K562 (cell line): ENCODE results near the gene TF. TPM values are rescaled to one million over a fixed set of nuclear protein-coding genes. Genes with fewer than 3 reads are reported as not detected.

ENCODE experiments used
- ATAC-seq: fragments of 200-7000 bp; cut with Tn5 transposase; 3 replicates; pipeline ENCODE4 v1.9.1; 2020; ENCODE audit warnings: moderate library complexity
- BruUV-seq: library from RNA; stranded (reverse); fragments of 400-500 nt; replicated peaks from 2 replicates; lab custom pipeline; 2021; lab: Mats Ljungman, UMichigan
- CTCF ChIA-PET: fragments of 300-600 bp; formaldehyde crosslinking; extraction: SDS; loops from one replicate; lab custom pipeline; 2021; ENCODE audit warnings: low intra/inter-chr PET ratio; lab: Yijun Ruan, JAX
- POLR2A ChIA-PET: fragments of 300-600, 350-650 bp; sonication (Branson Sonifier 250); formaldehyde crosslinking; extraction: SDS; loops from one replicate; lab custom pipeline; 2021; ENCODE audit warnings: antibody characterized with exemption, inconsistent platforms; lab: Yijun Ruan, JAX
- DNase-seq, 4 experiments: peaks; one replicate each; pipeline versions ENCODE4 v3.0.0 to v3.0.0-alpha.2; 2011 to 2018; ENCODE audit warnings: low spot score in 3 of 4, mixed read lengths in 3 of 4; ENCODE audit errors: extremely low read depth in 1 of 4
- FAIRE-seq: peaks from 2 replicates; lab custom pipeline; 2011; peaks lifted over from hg19 to GRCh38; lab: Jason Lieb, UNC
- H2AFZ ChIP-seq: 2 replicates; pipeline ENCODE4 v1.6.0; 2011; ENCODE audit warnings: low read depth, low read length, control low read depth, inconsistent platforms
- H3K27ac ChIP-seq: fragments of 200-600 bp; 3 replicates; pipeline ENCODE4 v1.8.0; 2011; ENCODE audit warnings: low read depth, mild to moderate bottlenecking, control low read depth, inconsistent platforms, low read length, moderate library complexity, mixed read lengths; ENCODE audit errors: extremely low read depth
- H3K27me3 ChIP-seq, 2 experiments: fragments of 300-600 bp in 1 of 2; 2 replicates in 1 of 2; 3 replicates in 1 of 2; pipeline versions ENCODE4 v1.6.0 to v1.8.0; 2011; ENCODE audit warnings: inconsistent platforms in 2 of 2, low read length in 2 of 2, mild to moderate bottlenecking in 1 of 2, mixed read lengths in 1 of 2, moderate library complexity in 1 of 2; ENCODE audit not compliant: control insufficient read depth in 2 of 2, insufficient read depth in 2 of 2
- H3K36me3 ChIP-seq: fragments of 300-600 bp; 3 replicates; pipeline ENCODE4 v1.8.0; 2011; ENCODE audit warnings: mild to moderate bottlenecking, low read length, inconsistent platforms; ENCODE audit not compliant: control insufficient read depth, insufficient read depth
- H3K4me1 ChIP-seq, 2 experiments: fragments of 200-600 bp in 1 of 2; replicated peaks in 1 of 2; 2 replicates in 1 of 2; 3 replicates in 1 of 2; pipeline versions ENCODE4 v1.5.1 to v1.8.0; 2011; ENCODE audit warnings: inconsistent platforms in 2 of 2, low read length in 2 of 2, mild to moderate bottlenecking in 1 of 2, mixed read lengths in 1 of 2, moderate library complexity in 1 of 2; ENCODE audit not compliant: control insufficient read depth in 2 of 2, insufficient read depth in 2 of 2
- H3K4me2 ChIP-seq: 2 replicates; pipeline ENCODE4 v1.6.1; 2011; ENCODE audit warnings: low read length, control low read depth, inconsistent platforms, mixed read lengths; ENCODE audit not compliant: insufficient read depth
- H3K4me3 ChIP-seq: fragments of 200-600 bp; sonication (generic), shearing (Covaris generic); 2 replicates; pipeline ENCODE4 v1.5.1; 2016; ENCODE audit warnings: control low read depth, inconsistent platforms
- H3K79me2 ChIP-seq: fragments of 200-600 bp; 3 replicates; pipeline ENCODE4 v1.8.0; 2011; ENCODE audit warnings: low read length, inconsistent platforms; ENCODE audit not compliant: control insufficient read depth, insufficient read depth
- H3K9ac ChIP-seq, 2 experiments: 2 replicates each; pipeline versions ENCODE4 v1.6.0 to v1.6.1; 2011; ENCODE audit warnings: low read depth in 2 of 2, low read length in 2 of 2, control low read depth in 1 of 2, inconsistent platforms in 1 of 2, mild to moderate bottlenecking in 1 of 2, mixed read lengths in 1 of 2; ENCODE audit not compliant: insufficient read depth in 1 of 2
- H3K9me1 ChIP-seq: one replicate; pipeline ENCODE4 v1.6.0; 2011; ENCODE audit warnings: inconsistent platforms, mild to moderate bottlenecking, low read length, moderate library complexity; ENCODE audit not compliant: control insufficient read depth, insufficient read depth
- H3K9me3 ChIP-seq: replicated peaks from 2 replicates; pipeline ENCODE4 v1.5.1; 2011; ENCODE audit warnings: low read depth, low read length, inconsistent platforms; ENCODE audit not compliant: control insufficient read depth, insufficient read depth
- H4K20me1 ChIP-seq: replicated peaks from 2 replicates; pipeline ENCODE4 v1.6.1; 2011; ENCODE audit warnings: low read length, inconsistent platforms, mixed read lengths; ENCODE audit not compliant: control insufficient read depth, insufficient read depth
- ETV5 ChIP-seq: sonication (generic); formaldehyde crosslinking; IDR thresholded peaks from 2 replicates; pipeline ENCODE4 v1.4.0; 2020; ENCODE audit warnings: low read depth, mild to moderate bottlenecking, missing genetic modification reagents
- EZH2 ChIP-seq: IDR thresholded peaks from 2 replicates; pipeline ENCODE4 v1.6.1; 2012; ENCODE audit warnings: low read depth, mild to moderate bottlenecking, inconsistent platforms, low read length, borderline replicate concordance
- MXI1 ChIP-seq: IDR thresholded peaks from 2 replicates; pipeline ENCODE4 v1.6.1; 2011; ENCODE audit warnings: low read depth, mild to moderate bottlenecking, improper control_type of control experiment, low read length
- MYC ChIP-seq, 2 experiments: fragments of 250-450 bp in 1 of 2; sonication (Bioruptor Pico) in 1 of 2; IDR thresholded peaks; 2 replicates each; pipeline versions ENCODE4 v1.5.1 to v1.6.1; 2012 to 2021; ENCODE audit warnings: low read depth in 2 of 2, borderline replicate concordance in 1 of 2, improper control_type of control experiment in 1 of 2, low read length in 1 of 2, mild to moderate bottlenecking in 1 of 2, moderate library complexity in 1 of 2
- PTBP1 ChIP-seq: fragments of 200-400 bp; formaldehyde crosslinking; IDR thresholded peaks from 2 replicates; pipeline ENCODE4 v1.6.1; 2017; ENCODE audit warnings: low read depth, low read length
- RFX7 ChIP-seq: fragments of 250-450 bp; sonication (Bioruptor Pico); IDR thresholded peaks from 2 replicates; pipeline ENCODE4 v1.5.1; 2021; ENCODE audit warnings: mild to moderate bottlenecking
- SMAD4 ChIP-seq: fragments of 250-450 bp; sonication (Bioruptor Pico); conservative IDR thresholded peaks from 2 replicates; pipeline ENCODE4 v1.8.0; 2021; ENCODE audit warnings: inconsistent platforms, mild to moderate bottlenecking, moderate library complexity
- XRCC4 ChIP-seq: IDR thresholded peaks from one replicate; pipeline ENCODE4 v1.6.1; 2011; ENCODE audit not compliant: insufficient read depth, insufficient read length; ENCODE audit errors: extremely low read depth
- ZNF644 ChIP-seq: fragments of 200-800 bp; sonication (Bioruptor generic); IDR thresholded peaks from 2 replicates; pipeline ENCODE4 v1.6.1; 2016; ENCODE audit warnings: low read depth, missing genetic modification characterization, missing compliant biosample characterization
- WGBS: fragments of 100-300 bp; shearing (Covaris generic); methylation state at CpG from one replicate; pipeline ENCODE4 v1.1.6; 2016; ENCODE audit warnings: low coverage, mixed read lengths; ENCODE audit not compliant: insufficient coverage; ENCODE audit errors: missing lambda C conversion rate; 5-methylcytosine and 5-hydroxymethylcytosine counted together
- in situ Hi-C: fragments of 300-500 bp; cut with MboI; formaldehyde crosslinking; loops from 4 replicates; pipeline ENCODE4 v1.15.0; 2018; ENCODE audit warnings: inconsistent platforms, mixed read lengths
- intact Hi-C: fragments of 100-400 bp; cut with micrococcal nuclease; formaldehyde crosslinking; loops from 2 replicates; pipeline ENCODE4 v1.14.2; 2022
- polyA plus RNA-seq, 8 experiments: library from polyadenylated mRNA; depleted of rRNA in 4 of 8; stranded (reverse) in 5 of 8; unstranded in 3 of 8; fragments of >200 nt; fragmentation: Nextera tagmentation in 2 of 8; fragmentation: Illumina TruSeq in 1 of 8; extraction: Ambion mirVana in 2 of 8; extraction: Trizol in 1 of 8; gene quantifications; 2 replicates each; pipeline versions ENCODE4 v1.2.1 to v1.2.3, GENCODE V29; 2011 to 2014; ENCODE audit warnings: inconsistent platforms in 1 of 8, missing spikeins in 1 of 8
- total RNA-seq, 7 experiments: library from RNA; depleted of rRNA in 6 of 7; stranded (reverse); fragments of >200 nt in 6 of 7; fragmentation: Illumina TruSeq in 2 of 7; extraction: Trizol in 2 of 7; gene quantifications; 2 replicates each; pipeline versions ENCODE4 v1.2.1 to v1.2.3, GENCODE V29; 2011 to 2021; ENCODE audit warnings: low replicate concordance in 1 of 7
- TF ChIP-seq, protein P1 (sequence below): fragments of 450-650 bp; IDR thresholded peaks from 2 replicates; pipeline ENCODE4 v1.6.1; 2018; ENCODE audit warnings: mild to moderate bottlenecking, low read depth; ENCODE audit not compliant: partially characterized antibody
- TF ChIP-seq, protein P2 (sequence below), 2 experiments: fragments of 450-650 bp in 1 of 2; sonication (generic) in 1 of 2; formaldehyde crosslinking; conservative IDR thresholded peaks; 2 replicates each; pipeline versions ENCODE4 v1.4.0 to v1.8.1; 2020 to 2022; ENCODE audit warnings: mild to moderate bottlenecking in 1 of 2, missing genetic modification reagents in 1 of 2
- TF ChIP-seq, protein P3 (sequence below): fragments of 450-650 bp; IDR thresholded peaks from 2 replicates; pipeline ENCODE4 v1.6.1; 2016; ENCODE audit warnings: low read depth

Gene TF
- total and polyA plus RNA-seq, 9 of the 15 experiments (the other 6 are each of a cell fraction or from before 2014, with no cell fraction given), result 0.09 to 9.2 (median 3.1) TPM

GRCh38 chr3:133699467-133699866 is 46.7 kb upstream of the TF start:
- Histone ChIP-seq H3K9me3 (no peaks in the 10 kb centered on the region), H3K9me1 (no peaks in the 10 kb centered on the region), H3K9ac (no peak overlapping the region), H3K27ac (no peak overlapping the region), H4K20me1 (no peaks in the 10 kb centered on the region), H3K4me1 (no peaks in the 10 kb centered on the region), H3K79me2 (no peaks in the 10 kb centered on the region), H3K4me2 (no peak overlapping the region), H3K4me3 (no peak overlapping the region), H2AFZ (no peak overlapping the region), H3K27me3 (peaks cover 0 to 21% of the 10 kb centered on the region in 2 experiments; a peak in 2 of 5 replicates), H3K36me3 (no peaks in the 10 kb centered on the region)
- 0% methylated on average over 2 of the region's 2 CpGs for WGBS
- DNase-seq (no peak), ATAC-seq (no peak), FAIRE-seq (no peak)
- POLR2A ChIA-PET, result interaction anchor here (0.7 kb wide), 1 partner anchor 118 kb away, joined by 5 read pairs; no protein-coding TSS in a partner anchor
- no TSS peak for BruUV-seq
- intact Hi-C loops (no loop called here), in situ Hi-C loops (no loop called here)
- CTCF ChIA-PET, result no interaction called here
- TF ChIP-seq, protein P1, sequence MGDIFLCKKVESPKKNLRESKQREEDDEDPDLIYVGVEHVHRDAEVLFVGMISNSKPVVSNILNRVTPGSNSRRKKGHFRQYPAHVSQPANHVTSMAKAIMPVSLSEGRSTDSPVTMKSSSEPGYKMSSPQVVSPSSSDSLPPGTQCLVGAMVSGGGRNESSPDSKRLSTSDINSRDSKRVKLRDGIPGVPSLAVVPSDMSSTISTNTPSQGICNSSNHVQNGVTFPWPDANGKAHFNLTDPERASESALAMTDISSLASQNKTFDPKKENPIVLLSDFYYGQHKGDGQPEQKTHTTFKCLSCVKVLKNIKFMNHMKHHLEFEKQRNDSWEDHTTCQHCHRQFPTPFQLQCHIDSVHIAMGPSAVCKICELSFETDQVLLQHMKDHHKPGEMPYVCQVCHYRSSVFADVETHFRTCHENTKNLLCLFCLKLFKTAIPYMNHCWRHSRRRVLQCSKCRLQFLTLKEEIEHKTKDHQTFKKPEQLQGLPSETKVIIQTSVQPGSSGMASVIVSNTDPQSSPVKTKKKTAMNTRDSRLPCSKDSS, result no peak
- TF ChIP-seq MXI1 (no peak), SMAD4 (CRISPR knock-in tag) (no peak), MYC (IDR thresholded peaks at IDR 0.05; ENCODE audit: low read depth, low read length) (no peak), MYC (CRISPR knock-in tag; IDR thresholded peaks at IDR 0.05; ENCODE audit: borderline replicate concordance, low read depth) (no peak), EZH2 (no peak), ETV5 (CRISPR knock-in tag) (no peak), ZNF644 (tag) (no peak), PTBP1 (no peak), XRCC4 (no peak), RFX7 (CRISPR knock-in tag) (no peak)
- TF ChIP-seq, protein P2, sequence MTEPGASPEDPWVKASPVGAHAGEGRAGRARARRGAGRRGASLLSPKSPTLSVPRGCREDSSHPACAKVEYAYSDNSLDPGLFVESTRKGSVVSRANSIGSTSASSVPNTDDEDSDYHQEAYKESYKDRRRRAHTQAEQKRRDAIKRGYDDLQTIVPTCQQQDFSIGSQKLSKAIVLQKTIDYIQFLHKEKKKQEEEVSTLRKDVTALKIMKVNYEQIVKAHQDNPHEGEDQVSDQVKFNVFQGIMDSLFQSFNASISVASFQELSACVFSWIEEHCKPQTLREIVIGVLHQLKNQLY (CRISPR knock-in tag; conservative IDR thresholded peaks at IDR 0.05), result no peak
- TF ChIP-seq, protein P3, sequence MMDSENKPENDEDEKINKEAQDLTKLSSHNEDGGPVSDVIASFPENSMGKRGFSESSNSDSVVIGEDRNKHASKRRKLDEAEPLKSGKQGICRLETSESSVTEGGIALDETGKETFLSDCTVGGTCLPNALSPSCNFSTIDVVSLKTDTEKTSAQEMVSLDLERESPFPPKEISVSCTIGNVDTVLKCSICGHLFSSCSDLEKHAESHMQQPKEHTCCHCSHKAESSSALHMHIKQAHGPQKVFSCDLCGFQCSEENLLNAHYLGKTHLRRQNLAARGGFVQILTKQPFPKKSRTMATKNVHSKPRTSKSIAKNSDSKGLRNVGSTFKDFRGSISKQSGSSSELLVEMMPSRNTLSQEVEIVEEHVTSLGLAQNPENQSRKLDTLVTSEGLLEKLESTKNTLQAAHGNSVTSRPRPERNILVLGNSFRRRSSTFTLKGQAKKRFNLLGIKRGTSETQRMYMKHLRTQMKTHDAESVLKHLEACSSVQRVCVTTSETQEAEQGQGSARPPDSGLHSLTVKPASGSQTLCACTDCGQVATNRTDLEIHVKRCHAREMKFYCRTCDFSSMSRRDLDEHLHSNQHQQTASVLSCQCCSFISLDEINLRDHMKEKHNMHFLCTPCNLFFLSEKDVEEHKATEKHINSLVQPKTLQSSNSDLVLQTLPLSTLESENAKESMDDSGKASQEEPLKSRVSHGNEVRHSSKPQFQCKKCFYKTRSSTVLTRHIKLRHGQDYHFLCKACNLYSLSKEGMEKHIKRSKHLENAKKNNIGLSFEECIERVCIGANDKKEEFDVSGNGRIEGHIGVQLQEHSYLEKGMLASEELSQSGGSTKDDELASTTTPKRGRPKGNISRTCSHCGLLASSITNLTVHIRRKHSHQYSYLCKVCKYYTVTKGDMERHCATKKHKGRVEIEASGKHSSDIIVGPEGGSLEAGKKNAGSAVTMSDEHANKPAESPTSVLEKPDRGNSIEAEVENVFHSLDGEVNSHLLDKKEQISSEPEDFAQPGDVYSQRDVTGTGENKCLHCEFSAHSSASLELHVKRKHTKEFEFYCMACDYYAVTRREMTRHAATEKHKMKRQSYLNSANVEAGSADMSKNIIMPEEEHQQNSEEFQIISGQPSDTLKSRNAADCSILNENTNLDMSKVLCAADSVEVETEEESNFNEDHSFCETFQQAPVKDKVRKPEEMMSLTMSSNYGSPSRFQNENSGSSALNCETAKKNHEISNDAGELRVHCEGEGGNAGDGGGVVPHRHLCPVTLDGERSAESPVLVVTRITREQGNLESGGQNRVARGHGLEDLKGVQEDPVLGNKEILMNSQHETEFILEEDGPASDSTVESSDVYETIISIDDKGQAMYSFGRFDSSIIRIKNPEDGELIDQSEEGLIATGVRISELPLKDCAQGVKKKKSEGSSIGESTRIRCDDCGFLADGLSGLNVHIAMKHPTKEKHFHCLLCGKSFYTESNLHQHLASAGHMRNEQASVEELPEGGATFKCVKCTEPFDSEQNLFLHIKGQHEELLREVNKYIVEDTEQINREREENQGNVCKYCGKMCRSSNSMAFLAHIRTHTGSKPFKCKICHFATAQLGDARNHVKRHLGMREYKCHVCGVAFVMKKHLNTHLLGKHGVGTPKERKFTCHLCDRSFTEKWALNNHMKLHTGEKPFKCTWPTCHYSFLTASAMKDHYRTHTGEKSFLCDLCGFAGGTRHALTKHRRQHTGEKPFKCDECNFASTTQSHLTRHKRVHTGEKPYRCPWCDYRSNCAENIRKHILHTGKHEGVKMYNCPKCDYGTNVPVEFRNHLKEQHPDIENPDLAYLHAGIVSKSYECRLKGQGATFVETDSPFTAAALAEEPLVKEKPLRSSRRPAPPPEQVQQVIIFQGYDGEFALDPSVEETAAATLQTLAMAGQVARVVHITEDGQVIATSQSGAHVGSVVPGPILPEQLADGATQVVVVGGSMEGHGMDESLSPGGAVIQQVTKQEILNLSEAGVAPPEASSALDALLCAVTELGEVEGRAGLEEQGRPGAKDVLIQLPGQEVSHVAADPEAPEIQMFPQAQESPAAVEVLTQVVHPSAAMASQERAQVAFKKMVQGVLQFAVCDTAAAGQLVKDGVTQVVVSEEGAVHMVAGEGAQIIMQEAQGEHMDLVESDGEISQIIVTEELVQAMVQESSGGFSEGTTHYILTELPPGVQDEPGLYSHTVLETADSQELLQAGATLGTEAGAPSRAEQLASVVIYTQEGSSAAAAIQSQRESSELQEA, result no peak
